A673 (cell line): Measurements from ENCODE around the gene PNRC1.
"Not testable (repeated sequence)": the region's sequence is repeated elsewhere in the genome, so short reads cannot be mapped to it uniquely, and the experiment has no call there.

ENCODE experiments used
- CTCF ChIP-seq: fragments of 300-800, 200-600 bp; sonication (generic); conservative IDR thresholded peaks from 2 replicates; pipeline ENCODE4 v1.5.1; 2017; ENCODE audit warnings: low read depth, mild to moderate bottlenecking, antibody characterized with exemption, low read length, moderate library complexity, mixed read lengths
- EZH2 ChIP-seq: fragments of 200-600 bp; sonication (generic); IDR thresholded peaks from 2 replicates; pipeline ENCODE4 v1.6.1; 2017; ENCODE audit warnings: borderline replicate concordance, low read depth, mild to moderate bottlenecking, mixed read lengths, antibody characterized with exemption, low read length; ENCODE audit not compliant: poor library complexity, severe bottlenecking

- TF ChIP-seq CTCF, EZH2: not testable (repeated sequence)
These were observed 15.6 kb upstream of the PNRC1 start for GRCh38 chr6:89064931-89065330.
